Body of pancreas (tissue), 4 donors: ENCODE measurements around the gene DNAJC24.

Source experiments
- POLR2A ChIP-seq, 3 donors: fragments of 450-650 bp; IDR thresholded peaks; one replicate each; pipeline ENCODE4 v1.6.1; 2016; ENCODE audit warnings: antibody characterized with exemption in 3 of 3, mild to moderate bottlenecking in 2 of 3
- TF ChIP-seq, protein P1 (sequence below), 7 experiments: fragments of 450-650 bp in 4 of 7; fragments of 200-600 bp in 3 of 7; sonication (generic) in 3 of 7; IDR thresholded peaks; one replicate each; pipeline ENCODE4 v1.5.1; 2016 to 2019; ENCODE audit warnings: antibody characterized with exemption in 7 of 7

- TF ChIP-seq, protein P1, sequence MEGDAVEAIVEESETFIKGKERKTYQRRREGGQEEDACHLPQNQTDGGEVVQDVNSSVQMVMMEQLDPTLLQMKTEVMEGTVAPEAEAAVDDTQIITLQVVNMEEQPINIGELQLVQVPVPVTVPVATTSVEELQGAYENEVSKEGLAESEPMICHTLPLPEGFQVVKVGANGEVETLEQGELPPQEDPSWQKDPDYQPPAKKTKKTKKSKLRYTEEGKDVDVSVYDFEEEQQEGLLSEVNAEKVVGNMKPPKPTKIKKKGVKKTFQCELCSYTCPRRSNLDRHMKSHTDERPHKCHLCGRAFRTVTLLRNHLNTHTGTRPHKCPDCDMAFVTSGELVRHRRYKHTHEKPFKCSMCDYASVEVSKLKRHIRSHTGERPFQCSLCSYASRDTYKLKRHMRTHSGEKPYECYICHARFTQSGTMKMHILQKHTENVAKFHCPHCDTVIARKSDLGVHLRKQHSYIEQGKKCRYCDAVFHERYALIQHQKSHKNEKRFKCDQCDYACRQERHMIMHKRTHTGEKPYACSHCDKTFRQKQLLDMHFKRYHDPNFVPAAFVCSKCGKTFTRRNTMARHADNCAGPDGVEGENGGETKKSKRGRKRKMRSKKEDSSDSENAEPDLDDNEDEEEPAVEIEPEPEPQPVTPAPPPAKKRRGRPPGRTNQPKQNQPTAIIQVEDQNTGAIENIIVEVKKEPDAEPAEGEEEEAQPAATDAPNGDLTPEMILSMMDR (IDR thresholded peaks at IDR 0.05): no peak
- no peak for TF ChIP-seq POLR2A (IDR thresholded peaks at IDR 0.05)
These were observed 64.2 kb downstream of the DNAJC24 start for GRCh38 chr11:31433851-31434250.
